Trophoblast cell (in vitro differentiated cells and primary cell): Measurements from ENCODE around the gene MYRIP.

ENCODE experiments used
- DNase-seq, 2 donors: peaks; one replicate each; pipeline ENCODE4 v3.0.0-alpha.2; 2016
- H2AFZ ChIP-seq: 2 replicates; pipeline ENCODE4 v1.6.1; 2013; ENCODE audit warnings: low read length, moderate library complexity, mild to moderate bottlenecking; ENCODE audit not compliant: insufficient read depth, poor library complexity
- H2AK5ac ChIP-seq: 2 replicates; pipeline ENCODE4 v1.6.1; 2013; ENCODE audit warnings: mild to moderate bottlenecking, low read length
- H2BK120ac ChIP-seq: 2 replicates; pipeline ENCODE4 v1.6.1; 2013; ENCODE audit warnings: low read length, mild to moderate bottlenecking, moderate library complexity; ENCODE audit not compliant: insufficient read depth, poor library complexity
- H2BK12ac ChIP-seq: 2 replicates; pipeline ENCODE4 v1.6.1; 2013; ENCODE audit warnings: mild to moderate bottlenecking, low read length, moderate library complexity
- H2BK5ac ChIP-seq: 2 replicates; pipeline ENCODE4 v1.6.1; 2013; ENCODE audit warnings: low read length, low read depth, moderate library complexity, mild to moderate bottlenecking; ENCODE audit not compliant: poor library complexity
- H3K14ac ChIP-seq: 2 replicates; pipeline ENCODE4 v1.6.1; 2013; ENCODE audit warnings: mild to moderate bottlenecking, low read length
- H3K18ac ChIP-seq: 2 replicates; pipeline ENCODE4 v1.6.1; 2013; ENCODE audit warnings: mild to moderate bottlenecking, low read length
- H3K23ac ChIP-seq: 2 replicates; pipeline ENCODE4 v1.6.1; 2013; ENCODE audit warnings: low read length
- H3K27ac ChIP-seq: 2 replicates; pipeline ENCODE4 v1.5.1; 2013; ENCODE audit warnings: low read depth, mild to moderate bottlenecking, inconsistent platforms, low read length, moderate library complexity
- H3K27me3 ChIP-seq: 2 replicates; pipeline ENCODE4 v1.6.1; 2013; ENCODE audit warnings: inconsistent platforms, mild to moderate bottlenecking, low read length, moderate library complexity; ENCODE audit not compliant: insufficient read depth
- H3K36me3 ChIP-seq, 2 experiments: 1 replicate in 1 of 2; 2 replicates in 1 of 2; pipeline ENCODE4 v1.6.1; 2013; ENCODE audit warnings: low read length in 2 of 2, mild to moderate bottlenecking in 2 of 2, moderate library complexity in 1 of 2; ENCODE audit not compliant: insufficient read depth in 2 of 2, control insufficient read depth in 1 of 2
- H3K4ac ChIP-seq: 2 replicates; pipeline ENCODE4 v1.6.1; 2013; ENCODE audit warnings: low read depth, mild to moderate bottlenecking, low read length, moderate library complexity
- H3K4me1 ChIP-seq, 2 experiments: 1 replicate in 1 of 2; 2 replicates in 1 of 2; pipeline ENCODE4 v1.6.1; 2013; ENCODE audit warnings: low read length in 2 of 2, mild to moderate bottlenecking in 2 of 2, moderate library complexity in 1 of 2; ENCODE audit not compliant: insufficient read depth in 2 of 2, control insufficient read depth in 1 of 2
- H3K4me2 ChIP-seq: 2 replicates; pipeline ENCODE4 v1.6.1; 2013; ENCODE audit warnings: inconsistent platforms, mild to moderate bottlenecking, low read length, moderate library complexity
- H3K4me3 ChIP-seq: 2 replicates; pipeline ENCODE4 v1.5.1; 2013; ENCODE audit warnings: mild to moderate bottlenecking, low read depth, low read length, inconsistent platforms
- H3K79me1 ChIP-seq: one replicate; pipeline ENCODE4 v1.6.1; 2013; ENCODE audit warnings: low read length
- H3K79me2 ChIP-seq: 2 replicates; pipeline ENCODE4 v1.6.1; 2013; ENCODE audit warnings: low read length, mild to moderate bottlenecking; ENCODE audit not compliant: control insufficient read depth, insufficient read depth, poor library complexity
- H3K9ac ChIP-seq: 2 replicates; pipeline ENCODE4 v1.6.1; 2013; ENCODE audit warnings: mild to moderate bottlenecking, low read length
- H3K9me3 ChIP-seq: 2 replicates; pipeline ENCODE4 v1.6.1; 2013; ENCODE audit warnings: low read depth, mild to moderate bottlenecking, control low read depth, inconsistent platforms, low read length; ENCODE audit not compliant: insufficient read depth
- H4K12ac ChIP-seq: 2 replicates; pipeline ENCODE4 v1.6.1; 2013; ENCODE audit warnings: low read depth, mild to moderate bottlenecking, low read length, moderate library complexity
- H4K8ac ChIP-seq: 2 replicates; pipeline ENCODE4 v1.6.1; 2013; ENCODE audit warnings: low read depth, mild to moderate bottlenecking, low read length, moderate library complexity
- H4K91ac ChIP-seq: one replicate; pipeline ENCODE4 v1.6.1; 2013; ENCODE audit warnings: low read depth, mild to moderate bottlenecking, low read length, moderate library complexity
- WGBS: extraction: QIAGEN DNeasy Blood & Tissue Kit; methylation state at CpG from one replicate; pipeline ENCODE4 v1.1.7; 2013; ENCODE audit warnings: missing lambda C conversion rate; ENCODE audit not compliant: insufficient read length, insufficient coverage; ENCODE audit errors: extremely low coverage; 5-methylcytosine and 5-hydroxymethylcytosine counted together

Gene MYRIP

GRCh38 chr3:40292637-40293349 lies 483.4 kb downstream of the MYRIP start:
- H3K9me3 ChIP-seq, result no peaks in the 10 kb centered on the region
- H3K79me1 ChIP-seq, result no peaks in the 10 kb centered on the region
- no peak overlapping the region for H4K8ac ChIP-seq
- no peaks in the 10 kb centered on the region for H3K27me3 ChIP-seq
- H3K79me2 ChIP-seq, result no peaks in the 10 kb centered on the region
- no peak overlapping the region for H3K27ac ChIP-seq
- H2AK5ac ChIP-seq, result no peak overlapping the region
- H3K9ac ChIP-seq, result no peak overlapping the region
- no peak overlapping the region for H3K23ac ChIP-seq
- H2BK5ac ChIP-seq, result no peak overlapping the region
- no peak overlapping the region for H3K14ac ChIP-seq
- no peak overlapping the region for H2AFZ ChIP-seq
- no CpG with 5 or more reads among the region's 4 CpGs for WGBS
- no peak overlapping the region for H3K18ac ChIP-seq
- no peak overlapping the region for H2BK12ac ChIP-seq
- no peak overlapping the region for H3K4ac ChIP-seq
- H4K91ac ChIP-seq, result no peak overlapping the region
- no peak overlapping the region for H3K4me3 ChIP-seq
- H3K4me2 ChIP-seq, result no peak overlapping the region
- H3K4me1 ChIP-seq, result no peaks in the 10 kb centered on the region
- H4K12ac ChIP-seq, result no peak overlapping the region
- H3K36me3 ChIP-seq, result no peaks in the 10 kb centered on the region
- peak in 1 of 2 donors; percentile 45 for DNase-seq
- H2BK120ac ChIP-seq, result no peak overlapping the region

DNA sequence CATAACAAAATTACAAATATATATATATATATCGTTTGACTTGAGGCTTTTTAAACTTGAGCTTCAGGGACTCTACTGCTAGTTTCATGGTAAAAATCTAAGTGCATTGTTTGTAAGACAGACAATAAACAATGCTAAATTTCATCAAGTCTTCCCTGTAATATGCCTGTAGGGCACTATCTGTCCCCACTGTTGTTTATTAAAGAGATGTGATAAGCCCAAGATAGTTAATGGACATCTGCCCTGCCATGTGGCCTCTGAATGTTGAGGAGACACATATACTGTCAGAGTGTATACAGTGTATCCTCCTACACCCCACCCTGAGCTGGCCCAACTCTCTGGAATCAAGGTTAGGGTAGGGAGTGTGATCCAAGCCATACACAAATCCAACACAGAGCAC lies 485.0 kb downstream of the MYRIP start:
- Histone ChIP-seq H3K27ac (no peak overlapping the region), H4K91ac (no peak overlapping the region), H2AK5ac (no peak overlapping the region), H3K4ac (no peak overlapping the region), H3K18ac (no peak overlapping the region), H2BK120ac (no peak overlapping the region), H4K12ac (no peak overlapping the region), H2BK12ac (no peak overlapping the region), H3K9ac (no peak overlapping the region), H3K14ac (no peak overlapping the region), H3K79me1 (no peaks in the 10 kb centered on the region), H3K4me3 (no peak overlapping the region), H3K23ac (no peak overlapping the region), H3K27me3 (no peaks in the 10 kb centered on the region), H3K9me3 (no peaks in the 10 kb centered on the region), H2BK5ac (no peak overlapping the region), H4K8ac (no peak overlapping the region), H3K4me1 (no peaks in the 10 kb centered on the region), H3K79me2 (no peaks in the 10 kb centered on the region), H3K36me3 (no peaks in the 10 kb centered on the region), H2AFZ (no peak overlapping the region), H3K4me2 (no peak overlapping the region)
- DNase-seq, result no peak
- WGBS, result no CpG with 5 or more reads among the region's 1 CpG

DNA sequence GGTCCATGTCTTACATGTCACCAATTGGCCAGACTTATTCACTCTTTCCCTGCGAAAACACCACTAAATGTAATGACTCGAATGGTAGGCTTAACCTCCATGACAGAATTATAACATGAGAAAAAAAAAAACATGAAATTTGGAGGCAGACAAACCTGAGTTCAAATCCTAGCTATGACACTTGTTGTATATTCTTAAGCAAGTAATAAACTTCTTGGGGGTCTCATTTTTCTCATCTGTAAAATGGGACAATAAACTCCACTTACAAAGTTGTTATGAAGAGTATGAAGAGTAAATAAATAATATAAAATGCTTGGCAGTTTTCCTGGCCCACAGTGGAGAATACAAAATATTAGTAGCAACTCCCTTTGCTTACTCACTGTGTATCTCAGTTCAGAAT lies 488.7 kb downstream of the MYRIP start:
- no peak overlapping the region for H3K18ac ChIP-seq
- no peak overlapping the region for H3K23ac ChIP-seq
- no peaks in the 10 kb centered on the region for H3K27me3 ChIP-seq
- no peaks in the 10 kb centered on the region for H3K9me3 ChIP-seq
- H2BK5ac ChIP-seq, result no peak overlapping the region
- no peak overlapping the region for H3K9ac ChIP-seq
- no peaks in the 10 kb centered on the region for H3K79me1 ChIP-seq
- H3K36me3 ChIP-seq, result no peaks in the 10 kb centered on the region
- no peak overlapping the region for H3K4ac ChIP-seq
- no peak overlapping the region for H3K14ac ChIP-seq
- H3K4me1 ChIP-seq, result no peaks in the 10 kb centered on the region
- H3K79me2 ChIP-seq, result no peaks in the 10 kb centered on the region
- H4K12ac ChIP-seq, result no peak overlapping the region
- H3K4me3 ChIP-seq, result no peak overlapping the region
- no peak overlapping the region for H2AK5ac ChIP-seq
- WGBS, result no CpG with 5 or more reads among the region's 2 CpGs
- H3K4me2 ChIP-seq, result no peak overlapping the region
- no peak overlapping the region for H2AFZ ChIP-seq
- no peak overlapping the region for H3K27ac ChIP-seq
- no peak overlapping the region for H4K8ac ChIP-seq
- no peak overlapping the region for H2BK120ac ChIP-seq
- no peak overlapping the region for H4K91ac ChIP-seq
- DNase-seq, result no peak
- no peak overlapping the region for H2BK12ac ChIP-seq

DNA sequence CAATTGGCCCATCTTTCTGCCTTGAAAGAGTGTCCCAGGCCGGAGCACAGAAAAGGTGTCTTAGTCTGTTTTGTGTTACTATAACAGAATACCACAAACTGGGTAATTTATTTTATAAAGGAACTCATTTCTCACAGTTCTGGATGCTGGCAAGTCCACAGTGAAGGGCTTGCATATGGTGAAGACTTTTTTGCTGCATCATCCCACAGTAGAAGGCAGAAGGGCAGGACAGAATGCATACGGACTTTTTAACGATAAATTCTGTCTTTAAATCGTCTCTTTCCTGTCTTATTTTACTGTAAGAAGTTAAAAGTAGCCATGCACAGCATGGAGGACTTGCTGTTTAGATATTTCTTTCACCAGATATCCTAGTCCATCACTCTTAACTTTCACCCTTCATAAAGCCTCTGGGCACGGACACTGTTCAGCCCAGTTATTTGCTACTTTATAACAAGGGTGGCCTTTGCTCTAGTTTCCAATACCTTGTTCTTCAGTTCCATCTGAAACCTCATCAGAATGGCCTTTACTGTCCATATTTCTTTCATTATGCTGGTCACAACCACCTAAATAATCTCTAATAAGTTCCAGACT lies 489.8 kb downstream of the MYRIP start:
- no peak overlapping the region for H3K23ac ChIP-seq

More for the DNA sequence above, 489.8 kb downstream of the MYRIP start:
- DNase-seq, result no peak
- no peak overlapping the region for H2AFZ ChIP-seq
- no peak overlapping the region for H4K8ac ChIP-seq
- no peak overlapping the region for H3K4me3 ChIP-seq
- no peak overlapping the region for H3K14ac ChIP-seq
- H3K9me3 ChIP-seq, result no peaks in the 10 kb centered on the region
- no peaks in the 10 kb centered on the region for H3K4me1 ChIP-seq
- H3K18ac ChIP-seq, result no peak overlapping the region
- no peak overlapping the region for H3K27ac ChIP-seq
- H3K9ac ChIP-seq, result no peak overlapping the region
- no peak overlapping the region for H4K91ac ChIP-seq
- no peak overlapping the region for H2BK5ac ChIP-seq
- H2BK120ac ChIP-seq, result no peak overlapping the region
- H2AK5ac ChIP-seq, result no peak overlapping the region
- no peaks in the 10 kb centered on the region for H3K27me3 ChIP-seq
- no peak overlapping the region for H3K4me2 ChIP-seq
- H3K4ac ChIP-seq, result no peak overlapping the region
- no peaks in the 10 kb centered on the region for H3K79me1 ChIP-seq
- WGBS, result no CpG with 5 or more reads among the region's 5 CpGs
- no peak overlapping the region for H2BK12ac ChIP-seq
- H4K12ac ChIP-seq, result no peak overlapping the region
- H3K79me2 ChIP-seq, result no peaks in the 10 kb centered on the region
- no peaks in the 10 kb centered on the region for H3K36me3 ChIP-seq
